Left renal pelvis (tissue), 4 donors: ENCODE results near the gene SERTM2. TPM values are rescaled to one million over a fixed set of nuclear protein-coding genes. Genes with fewer than 3 reads are reported as not detected.

Experiments
- DNase-seq, 4 donors: peaks; one replicate each; pipeline ENCODE4 v3.0.0-alpha.2; 2013; ENCODE audit warnings: low read depth in 4 of 4, low spot score in 3 of 4
- polyA plus RNA-seq, 4 donors: library from polyadenylated mRNA; unstranded; fragments of 120-200 nt; gene quantifications; one replicate each; pipeline ENCODE4 v1.2.1, GENCODE V29; 2013; ENCODE audit not compliant: insufficient read length in 4 of 4

The SERTM2 gene
- polyA plus RNA-seq, 4 donors, result 0.04 to 0.06 TPM; not detected in 2

GRCh38 chrX:111555406-111555958 lies 44.0 kb downstream of the SERTM2 start:
- DNase-seq, result no peak

- DNase-seq, result no peak
Measured at GRCh38 chrX:111560801-111561200, 49.4 kb downstream of the SERTM2 start.

GRCh38 chrX:111561851-111562250 lies 50.4 kb downstream of the SERTM2 start:
- no peak for DNase-seq

GRCh38 chrX:111567542-111568255 lies 56.3 kb downstream of the SERTM2 start:
- no peak for DNase-seq

- DNase-seq, result no peak
Measured at GRCh38 chrX:111568354-111568753, 56.9 kb downstream of the SERTM2 start.

- no peak for DNase-seq
Measured at GRCh38 chrX:111568817-111569216, 57.4 kb downstream of the SERTM2 start.

Other genes with a start within 250 kb of the SERTM2 start
- gene CAPN6, start 241.2 kb upstream of the SERTM2 start, polyA plus RNA-seq, result 10 to 100 TPM; 20.7 to 57.0 (median 26.8) TPM
- 1 to 10 TPM in 3 of 4 donors, under 1 TPM in 1; 0.67 to 2.8 (median 2.1) TPM for gene DCX, start 99.5 kb upstream of the SERTM2 start, polyA plus RNA-seq
- 10 to 100 TPM; 33.0 to 66.0 (median 53.1) TPM for gene ALG13, start 169.5 kb downstream of the SERTM2 start, polyA plus RNA-seq